Left ventricle myocardium inferior (tissue), 1 donor: ENCODE data around the gene ZDHHC3. TPM values are rescaled to one million over a fixed set of nuclear protein-coding genes. Genes with fewer than 3 reads are reported as not detected.
"Not testable (repeated sequence)": the region's sequence is repeated elsewhere in the genome, so short reads cannot be mapped to it uniquely, and the experiment has no call there.

Experiments
- DNase-seq: peaks from one replicate; pipeline ENCODE4 v3.0.0-alpha.2; 2020
- H3K27ac ChIP-seq: fragments of 200-600 bp; replicated peaks from 2 replicates; pipeline ENCODE4 v1.8.0; 2021
- H3K27me3 ChIP-seq: fragments of 200-600 bp; 2 replicates; pipeline ENCODE4 v1.8.0; 2021; ENCODE audit warnings: low read depth
- H3K36me3 ChIP-seq: fragments of 200-600 bp; 2 replicates; pipeline ENCODE4 v1.8.0; 2021
- H3K4me1 ChIP-seq: fragments of 200-600 bp; 2 replicates; pipeline ENCODE4 v1.8.0; 2021
- H3K4me3 ChIP-seq: fragments of 200-600 bp; 2 replicates; pipeline ENCODE4 v1.8.0; 2021; ENCODE audit warnings: mild to moderate bottlenecking, moderate library complexity
- H3K9me3 ChIP-seq: fragments of 200-600 bp; replicated peaks from 2 replicates; pipeline ENCODE4 v1.8.0; 2021
- intact Hi-C: fragments of 100-400 bp; cut with micrococcal nuclease; formaldehyde crosslinking; loops from one replicate; pipeline ENCODE4 v1.11.0; 2022
- total RNA-seq: library from RNA; stranded (reverse); fragmentation: NEBNext Ultra II Directional; extraction: Animal tissue kit (Norgen Biotek cat#: 25700); gene quantifications from one replicate; pipeline ENCODE4 v1.2.1, GENCODE V29; 2021
- TF ChIP-seq, protein P1 (sequence below): fragments of 200-600 bp; IDR thresholded peaks from 2 replicates; pipeline ENCODE4 v1.8.0; 2021; ENCODE audit warnings: antibody characterized with exemption, mild to moderate bottlenecking, borderline replicate concordance
- donor health status: DM: no; HTN: yes; CAD: no; lungs with severe emphysema.

The ZDHHC3 gene
- total RNA-seq, 1 donor from 2014 or later = 40.2 TPM

DNA sequence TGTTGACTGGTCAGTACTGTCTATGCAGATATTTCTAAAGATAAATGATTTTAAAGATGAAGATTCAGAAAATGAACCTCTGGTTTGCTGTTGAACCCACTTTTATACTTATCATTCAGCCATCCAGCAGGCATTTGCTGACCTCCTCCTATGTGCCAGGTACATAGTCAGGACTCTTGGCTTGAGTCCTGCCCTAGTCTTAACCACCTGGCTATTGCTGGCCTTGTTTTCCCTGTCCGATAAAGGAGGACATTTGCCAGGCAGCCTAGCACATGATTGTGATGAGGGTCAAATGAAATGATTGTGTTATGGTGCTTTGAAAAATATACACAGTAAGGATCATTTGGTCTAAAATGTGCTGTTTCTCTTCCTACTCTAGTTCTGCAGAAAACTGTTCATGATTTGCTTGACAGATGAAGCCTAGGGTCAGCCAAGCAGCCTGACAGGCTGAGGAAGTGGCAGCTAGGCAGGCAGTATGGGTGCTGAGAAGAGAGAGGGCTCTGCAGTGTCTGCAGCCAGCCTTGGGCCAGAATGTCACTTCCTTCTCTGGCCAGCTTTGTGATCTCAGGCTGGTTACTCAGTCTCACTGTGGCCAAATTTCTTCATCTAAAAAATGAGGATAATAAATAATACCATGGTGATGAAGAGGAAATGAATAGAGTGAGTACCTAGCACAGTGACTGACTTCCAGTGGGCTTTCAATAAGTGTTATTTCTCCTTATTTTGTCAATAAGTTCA is 13.8 kb upstream of the ZDHHC3 start:
- Histone ChIP-seq H3K27me3 (no peaks in the 10 kb centered on the region), H3K9me3 (no peaks in the 10 kb centered on the region), H3K4me3 (no peak overlapping the region), H3K4me1 (peaks cover 60% of the 10 kb centered on the region), H3K36me3 (peaks cover 18% of the 10 kb centered on the region), H3K27ac (peak overlapping the region; percentile 62)
- TF ChIP-seq, protein P1, sequence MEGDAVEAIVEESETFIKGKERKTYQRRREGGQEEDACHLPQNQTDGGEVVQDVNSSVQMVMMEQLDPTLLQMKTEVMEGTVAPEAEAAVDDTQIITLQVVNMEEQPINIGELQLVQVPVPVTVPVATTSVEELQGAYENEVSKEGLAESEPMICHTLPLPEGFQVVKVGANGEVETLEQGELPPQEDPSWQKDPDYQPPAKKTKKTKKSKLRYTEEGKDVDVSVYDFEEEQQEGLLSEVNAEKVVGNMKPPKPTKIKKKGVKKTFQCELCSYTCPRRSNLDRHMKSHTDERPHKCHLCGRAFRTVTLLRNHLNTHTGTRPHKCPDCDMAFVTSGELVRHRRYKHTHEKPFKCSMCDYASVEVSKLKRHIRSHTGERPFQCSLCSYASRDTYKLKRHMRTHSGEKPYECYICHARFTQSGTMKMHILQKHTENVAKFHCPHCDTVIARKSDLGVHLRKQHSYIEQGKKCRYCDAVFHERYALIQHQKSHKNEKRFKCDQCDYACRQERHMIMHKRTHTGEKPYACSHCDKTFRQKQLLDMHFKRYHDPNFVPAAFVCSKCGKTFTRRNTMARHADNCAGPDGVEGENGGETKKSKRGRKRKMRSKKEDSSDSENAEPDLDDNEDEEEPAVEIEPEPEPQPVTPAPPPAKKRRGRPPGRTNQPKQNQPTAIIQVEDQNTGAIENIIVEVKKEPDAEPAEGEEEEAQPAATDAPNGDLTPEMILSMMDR = no peak
- intact Hi-C loops = no loop called here
- no peak for DNase-seq

DNA sequence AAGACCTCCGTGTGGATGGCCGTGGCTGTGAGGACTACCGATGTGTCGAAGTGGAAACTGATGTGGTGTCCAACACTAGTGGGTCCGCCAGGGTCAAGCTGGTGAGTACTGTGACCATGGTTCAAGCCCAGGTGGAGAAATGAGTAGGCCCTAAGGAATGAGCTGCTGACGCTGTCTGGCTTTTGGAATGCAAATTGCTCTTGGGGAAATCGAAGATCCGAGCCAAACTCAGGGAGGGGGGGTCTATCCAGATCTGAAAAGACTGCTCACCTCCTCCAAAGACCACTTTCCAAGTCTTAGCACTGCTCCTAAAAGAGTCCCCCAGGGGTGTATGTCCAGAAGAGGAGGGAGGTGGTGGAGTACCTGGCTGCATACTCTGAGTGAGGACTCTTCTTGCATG is 13.2 kb upstream of the ZDHHC3 start:
- intact Hi-C loops = no loop called here
- DNase-seq = no peak
- H3K36me3 ChIP-seq = peaks cover 18% of the 10 kb centered on the region
- no peaks in the 10 kb centered on the region for H3K9me3 ChIP-seq
- H3K27me3 ChIP-seq = no peaks in the 10 kb centered on the region
- no peak overlapping the region for H3K4me3 ChIP-seq
- H3K4me1 ChIP-seq = peaks cover 61% of the 10 kb centered on the region
- TF ChIP-seq, protein P1 = no peak
- peak overlapping the region; percentile 62 for H3K27ac ChIP-seq

DNA sequence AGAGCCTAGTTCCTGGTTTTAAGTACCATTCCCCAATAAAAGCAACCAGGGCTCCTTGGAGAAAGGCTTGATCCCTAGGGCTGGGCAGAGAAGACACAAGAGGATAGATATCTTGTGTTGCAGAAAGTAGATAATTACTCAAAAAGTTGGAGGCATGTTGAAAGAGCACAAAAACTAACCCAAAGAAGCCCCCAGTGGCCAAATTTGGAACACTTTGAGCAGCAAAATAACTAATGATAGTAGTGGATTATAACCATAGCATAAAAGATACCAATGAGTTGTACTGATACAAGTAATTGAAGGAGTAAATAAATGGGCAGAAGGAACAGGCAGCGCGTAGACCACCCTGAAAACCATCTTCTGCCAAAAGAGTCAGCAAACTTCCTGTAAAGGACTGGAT is 12.1 kb upstream of the ZDHHC3 start:
- peaks cover 18% of the 10 kb centered on the region for H3K36me3 ChIP-seq

DNA sequence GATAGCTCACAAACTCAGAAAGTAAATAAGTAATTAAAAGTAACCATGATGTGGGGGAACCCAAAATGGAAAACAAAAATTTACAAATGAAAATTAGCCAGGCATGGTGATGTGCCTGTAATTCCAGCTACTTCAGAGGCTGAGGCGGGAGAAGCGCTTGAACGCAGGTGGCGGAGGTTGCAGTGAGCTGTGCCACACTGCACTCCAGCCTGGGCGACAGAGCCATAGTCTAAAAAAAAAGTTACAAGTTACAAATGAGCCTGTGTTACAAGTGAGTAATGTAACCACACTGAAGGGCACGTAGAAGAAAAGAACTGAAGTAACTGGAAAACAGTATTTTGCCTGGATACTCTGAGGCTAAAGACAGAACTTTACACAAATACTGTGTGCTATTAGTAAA is 11.4 kb upstream of the ZDHHC3 start:
- intact Hi-C loops = no loop called here
- no peak for DNase-seq
- H3K4me1 ChIP-seq = peaks cover 61% of the 10 kb centered on the region

More for the DNA sequence above, 12.1 kb upstream of the ZDHHC3 start:
- Histone ChIP-seq H3K4me1 (peaks cover 61% of the 10 kb centered on the region), H3K27ac (no peak overlapping the region), H3K27me3 (no peaks in the 10 kb centered on the region), H3K9me3 (no peaks in the 10 kb centered on the region), H3K4me3 (no peak overlapping the region)
- intact Hi-C loops = no loop called here
- DNase-seq = no peak
- TF ChIP-seq, protein P1 = peak; percentile 52

DNA sequence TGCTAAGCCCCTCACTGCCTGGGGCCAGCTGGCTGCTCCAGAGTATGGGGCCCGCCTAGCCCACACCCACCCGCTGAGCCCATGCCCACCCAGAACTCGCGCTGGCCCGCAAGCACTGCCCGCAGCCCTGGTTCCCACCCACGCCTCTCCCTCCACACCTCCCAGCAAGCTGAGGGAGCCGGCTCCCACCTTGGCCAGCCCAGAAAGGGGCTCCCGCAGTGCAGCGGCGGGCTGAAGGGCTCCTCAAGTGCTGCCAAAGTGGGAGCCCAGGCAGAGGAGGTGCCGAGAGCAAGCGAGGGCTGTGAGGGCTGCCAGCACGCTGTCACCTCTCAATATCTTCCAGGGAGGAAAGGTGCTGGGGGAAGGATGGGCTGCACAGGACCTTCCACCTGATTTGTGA is 10.4 kb upstream of the ZDHHC3 start:
- H3K27ac ChIP-seq, H3K27me3 ChIP-seq, H3K9me3 ChIP-seq, H3K4me3 ChIP-seq, DNase-seq, intact Hi-C loops: not testable (repeated sequence)
- H3K4me1 ChIP-seq = peaks cover 67% of the 10 kb centered on the region
- peaks cover 12% of the 10 kb centered on the region for H3K36me3 ChIP-seq

More for the DNA sequence above, 11.4 kb upstream of the ZDHHC3 start:
- TF ChIP-seq, protein P1 = no peak
- H3K9me3 ChIP-seq = no peaks in the 10 kb centered on the region
- no peak overlapping the region for H3K4me3 ChIP-seq
- H3K27me3 ChIP-seq = no peaks in the 10 kb centered on the region
- no peak overlapping the region for H3K27ac ChIP-seq
- H3K36me3 ChIP-seq = peaks cover 18% of the 10 kb centered on the region

DNA sequence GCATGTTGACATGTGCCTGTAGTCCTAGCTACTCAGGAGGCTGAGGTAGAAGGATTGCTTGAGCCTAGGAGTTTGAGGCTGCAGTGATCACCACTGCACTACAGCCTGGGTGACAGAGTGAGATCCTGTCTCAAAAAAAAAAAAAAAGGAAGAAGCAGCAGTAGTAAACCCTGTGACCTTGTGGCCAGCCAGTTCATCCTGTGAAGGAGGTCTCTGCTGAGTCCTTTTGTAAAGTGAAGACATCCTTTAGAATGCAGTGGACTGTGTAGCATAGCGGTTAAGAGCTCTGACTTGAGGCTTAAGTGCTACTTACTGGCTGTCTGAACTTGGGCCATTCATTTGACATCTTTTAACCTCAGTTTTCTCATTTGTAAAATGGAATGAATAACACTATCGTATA is 8.4 kb upstream of the ZDHHC3 start:
- H3K27ac ChIP-seq = no peak overlapping the region
- no peak for DNase-seq
- intact Hi-C loops = no loop called here
- H3K4me1 ChIP-seq = peaks cover 64% of the 10 kb centered on the region
- TF ChIP-seq, protein P1 = no peak
- no peaks in the 10 kb centered on the region for H3K27me3 ChIP-seq
- H3K9me3 ChIP-seq = no peaks in the 10 kb centered on the region
- H3K4me3 ChIP-seq = no peak overlapping the region
- no peaks in the 10 kb centered on the region for H3K36me3 ChIP-seq
